ENCODE data around the gene KLHL29.

KLHL29 gene

DNA sequence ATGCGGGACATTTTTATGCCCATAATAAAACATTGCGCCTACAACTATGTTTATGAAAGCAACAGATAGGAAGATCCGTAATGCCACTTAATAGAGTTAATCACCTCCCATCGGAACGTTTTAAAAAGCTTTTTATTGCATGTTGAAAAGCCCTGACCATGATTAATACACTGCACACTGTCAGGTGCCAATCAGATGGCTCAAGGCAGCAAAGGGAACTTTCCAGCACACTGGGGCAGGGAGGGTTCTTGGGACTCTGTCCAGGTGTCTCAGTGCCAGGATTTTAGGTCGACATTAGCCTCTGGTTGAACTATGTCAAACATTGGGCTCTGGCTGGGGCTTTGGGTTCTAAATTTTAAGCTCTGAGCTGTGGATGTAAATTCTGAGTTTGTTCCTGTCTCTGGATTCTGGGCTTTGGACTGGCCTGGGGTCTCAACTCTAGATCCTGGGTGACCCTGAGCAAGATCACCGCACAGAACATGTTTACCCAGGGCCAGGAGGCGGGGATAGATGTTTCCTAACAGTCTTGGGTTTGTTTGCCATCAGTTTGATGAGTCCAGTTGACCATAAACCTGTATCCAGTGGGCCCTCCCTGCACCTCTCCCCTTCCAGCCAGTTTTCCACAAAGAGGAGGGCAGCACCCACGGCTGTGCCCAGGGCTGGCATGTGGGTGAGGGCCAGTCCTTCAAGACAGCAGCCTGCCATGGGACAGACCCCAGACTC, 279.2 kb downstream of the KLHL29 start:
- no peak for TF ChIP-seq YY1 (IDR thresholded peaks at IDR 0.05; ENCODE audit: low read depth)
- TF ChIP-seq FOXM1 (IDR thresholded peaks at IDR 0.05; ENCODE audit: borderline replicate concordance, low read depth): no peak
- no peak for TF ChIP-seq EGR1 (IDR thresholded peaks at IDR 0.05)
- no peak for TF ChIP-seq EP300 (IDR thresholded peaks at IDR 0.05; ENCODE audit: borderline replicate concordance)
- no peak for TF ChIP-seq TCF12 (IDR thresholded peaks at IDR 0.05; ENCODE audit: low read depth)
- no peak for TF ChIP-seq CEBPB (IDR thresholded peaks at IDR 0.05)
- TF ChIP-seq, protein P1, sequence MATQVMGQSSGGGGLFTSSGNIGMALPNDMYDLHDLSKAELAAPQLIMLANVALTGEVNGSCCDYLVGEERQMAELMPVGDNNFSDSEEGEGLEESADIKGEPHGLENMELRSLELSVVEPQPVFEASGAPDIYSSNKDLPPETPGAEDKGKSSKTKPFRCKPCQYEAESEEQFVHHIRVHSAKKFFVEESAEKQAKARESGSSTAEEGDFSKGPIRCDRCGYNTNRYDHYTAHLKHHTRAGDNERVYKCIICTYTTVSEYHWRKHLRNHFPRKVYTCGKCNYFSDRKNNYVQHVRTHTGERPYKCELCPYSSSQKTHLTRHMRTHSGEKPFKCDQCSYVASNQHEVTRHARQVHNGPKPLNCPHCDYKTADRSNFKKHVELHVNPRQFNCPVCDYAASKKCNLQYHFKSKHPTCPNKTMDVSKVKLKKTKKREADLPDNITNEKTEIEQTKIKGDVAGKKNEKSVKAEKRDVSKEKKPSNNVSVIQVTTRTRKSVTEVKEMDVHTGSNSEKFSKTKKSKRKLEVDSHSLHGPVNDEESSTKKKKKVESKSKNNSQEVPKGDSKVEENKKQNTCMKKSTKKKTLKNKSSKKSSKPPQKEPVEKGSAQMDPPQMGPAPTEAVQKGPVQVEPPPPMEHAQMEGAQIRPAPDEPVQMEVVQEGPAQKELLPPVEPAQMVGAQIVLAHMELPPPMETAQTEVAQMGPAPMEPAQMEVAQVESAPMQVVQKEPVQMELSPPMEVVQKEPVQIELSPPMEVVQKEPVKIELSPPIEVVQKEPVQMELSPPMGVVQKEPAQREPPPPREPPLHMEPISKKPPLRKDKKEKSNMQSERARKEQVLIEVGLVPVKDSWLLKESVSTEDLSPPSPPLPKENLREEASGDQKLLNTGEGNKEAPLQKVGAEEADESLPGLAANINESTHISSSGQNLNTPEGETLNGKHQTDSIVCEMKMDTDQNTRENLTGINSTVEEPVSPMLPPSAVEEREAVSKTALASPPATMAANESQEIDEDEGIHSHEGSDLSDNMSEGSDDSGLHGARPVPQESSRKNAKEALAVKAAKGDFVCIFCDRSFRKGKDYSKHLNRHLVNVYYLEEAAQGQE (IDR thresholded peaks at IDR 0.05; ENCODE audit: low read depth): no peak
- TF ChIP-seq TEAD4 (IDR thresholded peaks at IDR 0.05): no peak
- TF ChIP-seq CREB1 (IDR thresholded peaks at IDR 0.05; ENCODE audit: low read depth): no peak
- TF ChIP-seq, protein P2, sequence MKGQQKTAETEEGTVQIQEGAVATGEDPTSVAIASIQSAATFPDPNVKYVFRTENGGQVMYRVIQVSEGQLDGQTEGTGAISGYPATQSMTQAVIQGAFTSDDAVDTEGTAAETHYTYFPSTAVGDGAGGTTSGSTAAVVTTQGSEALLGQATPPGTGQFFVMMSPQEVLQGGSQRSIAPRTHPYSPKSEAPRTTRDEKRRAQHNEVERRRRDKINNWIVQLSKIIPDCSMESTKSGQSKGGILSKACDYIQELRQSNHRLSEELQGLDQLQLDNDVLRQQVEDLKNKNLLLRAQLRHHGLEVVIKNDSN (IDR thresholded peaks at IDR 0.05): no peak
- no peak for TF ChIP-seq TAF1 (IDR thresholded peaks at IDR 0.05; ENCODE audit: low read depth)
- no peak for TF ChIP-seq NFIC (IDR thresholded peaks at IDR 0.05)
- TF ChIP-seq MAX (IDR thresholded peaks at IDR 0.05): no peak
- no peak for TF ChIP-seq ZBTB7A (IDR thresholded peaks at IDR 0.05; ENCODE audit: low read depth)
- no peak for TF ChIP-seq RAD21 (IDR thresholded peaks at IDR 0.05; ENCODE audit: low read depth)

- TF ChIP-seq RAD21 (IDR thresholded peaks at IDR 0.05; ENCODE audit: low read depth) (no peak), MAX (IDR thresholded peaks at IDR 0.05) (no peak), EP300 (IDR thresholded peaks at IDR 0.05; ENCODE audit: borderline replicate concordance) (no peak)
Observed at GRCh38 chr2:23666241-23666979, 281.4 kb downstream of the KLHL29 start.

DNA sequence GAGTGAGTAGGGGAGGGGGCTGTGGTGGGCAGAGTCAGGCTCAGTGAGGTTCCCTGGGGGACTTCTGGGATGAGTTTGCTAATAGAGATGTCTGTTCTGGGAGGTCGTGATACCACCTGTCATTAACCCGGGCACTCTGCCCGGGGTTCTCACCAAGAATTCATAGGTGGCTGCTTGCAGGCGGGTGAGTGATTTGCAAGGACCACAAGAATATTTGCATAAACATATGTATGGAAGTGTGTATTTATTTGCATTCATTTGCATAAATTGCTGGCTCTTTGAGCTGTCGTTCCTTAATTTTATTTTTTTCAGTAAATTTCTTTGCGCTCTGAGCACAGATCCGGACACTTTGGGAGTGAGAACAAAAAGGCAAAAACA, 282.0 kb downstream of the KLHL29 start:
- TF ChIP-seq TAF1 (IDR thresholded peaks at IDR 0.05; ENCODE audit: low read depth) (no peak), CEBPB (IDR thresholded peaks at IDR 0.05) (no peak), EP300 (IDR thresholded peaks at IDR 0.05; ENCODE audit: borderline replicate concordance) (no peak), NFIC (IDR thresholded peaks at IDR 0.05) (no peak), TEAD4 (IDR thresholded peaks at IDR 0.05) (no peak), FOXM1 (IDR thresholded peaks at IDR 0.05; ENCODE audit: borderline replicate concordance, low read depth) (no peak), TCF12 (IDR thresholded peaks at IDR 0.05; ENCODE audit: low read depth) (no peak)
- TF ChIP-seq, protein P2 (IDR thresholded peaks at IDR 0.05): no peak

DNA sequence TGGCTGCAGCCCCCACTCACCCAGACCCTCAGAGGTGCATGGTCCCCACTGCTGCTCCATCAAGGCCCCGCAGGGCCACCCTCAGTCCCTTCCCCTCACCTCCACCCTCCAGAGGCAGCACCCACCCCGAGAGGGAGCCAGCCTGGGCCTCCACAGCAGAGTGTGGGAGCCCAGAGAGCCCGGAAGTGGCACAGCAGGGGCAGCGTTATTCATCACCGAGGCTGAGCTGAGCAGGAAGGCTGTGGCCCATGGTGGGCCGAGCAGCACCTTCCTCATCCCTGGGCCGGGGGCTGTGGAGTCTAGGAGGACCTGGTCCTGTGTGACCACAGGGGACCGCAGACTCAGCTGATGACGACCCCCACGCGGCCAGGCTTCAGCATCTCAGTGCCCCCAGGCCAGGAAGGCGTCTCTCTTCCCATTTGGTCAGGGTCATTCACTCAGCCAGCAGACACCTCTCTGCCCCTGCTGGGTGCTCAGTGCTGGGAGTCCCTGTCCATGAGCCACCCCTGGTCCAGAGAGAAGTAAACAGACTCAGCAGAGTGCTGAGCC, 283.9 kb downstream of the KLHL29 start:
- TF ChIP-seq, protein P1 (IDR thresholded peaks at IDR 0.05; ENCODE audit: low read depth): no peak
- TF ChIP-seq RAD21 (IDR thresholded peaks at IDR 0.05; ENCODE audit: low read depth) (no peak), CEBPB (IDR thresholded peaks at IDR 0.05) (no peak), EP300 (IDR thresholded peaks at IDR 0.05; ENCODE audit: borderline replicate concordance) (no peak), MAX (IDR thresholded peaks at IDR 0.05) (no peak), FOXM1 (IDR thresholded peaks at IDR 0.05; ENCODE audit: borderline replicate concordance, low read depth) (no peak), TAF1 (IDR thresholded peaks at IDR 0.05; ENCODE audit: low read depth) (no peak), TEAD4 (IDR thresholded peaks at IDR 0.05) (no peak), NFIC (IDR thresholded peaks at IDR 0.05) (no peak), CREB1 (IDR thresholded peaks at IDR 0.05; ENCODE audit: low read depth) (no peak), ZBTB7A (IDR thresholded peaks at IDR 0.05; ENCODE audit: low read depth) (no peak), EGR1 (IDR thresholded peaks at IDR 0.05) (no peak)
- TF ChIP-seq, protein P2 (IDR thresholded peaks at IDR 0.05): no peak

Measured in Ishikawa (cell line).